K562 (cell line): Measurements from ENCODE around the gene PHF20. TPM values are rescaled to one million over a fixed set of nuclear protein-coding genes. Genes with fewer than 3 reads are reported as not detected.

ENCODE experiments used
- ATAC-seq: fragments of 200-7000 bp; cut with Tn5 transposase; 3 replicates; pipeline ENCODE4 v1.9.1; 2020; ENCODE audit warnings: moderate library complexity
- BruUV-seq: library from RNA; stranded (reverse); fragments of 400-500 nt; replicated peaks from 2 replicates; lab custom pipeline; 2021; lab: Mats Ljungman, UMichigan
- CTCF ChIA-PET: fragments of 300-600 bp; formaldehyde crosslinking; extraction: SDS; loops from one replicate; lab custom pipeline; 2021; ENCODE audit warnings: low intra/inter-chr PET ratio; lab: Yijun Ruan, JAX
- POLR2A ChIA-PET: fragments of 300-600, 350-650 bp; sonication (Branson Sonifier 250); formaldehyde crosslinking; extraction: SDS; loops from one replicate; lab custom pipeline; 2021; ENCODE audit warnings: antibody characterized with exemption, inconsistent platforms; lab: Yijun Ruan, JAX
- DNase-seq, 4 experiments: peaks; one replicate each; pipeline versions ENCODE4 v3.0.0 to v3.0.0-alpha.2; 2011 to 2018; ENCODE audit warnings: low spot score in 3 of 4, mixed read lengths in 3 of 4; ENCODE audit errors: extremely low read depth in 1 of 4
- FAIRE-seq: peaks from 2 replicates; lab custom pipeline; 2011; peaks lifted over from hg19 to GRCh38; lab: Jason Lieb, UNC
- H2AFZ ChIP-seq: 2 replicates; pipeline ENCODE4 v1.6.0; 2011; ENCODE audit warnings: low read depth, low read length, control low read depth, inconsistent platforms
- H3K27ac ChIP-seq: fragments of 200-600 bp; 3 replicates; pipeline ENCODE4 v1.8.0; 2011; ENCODE audit warnings: low read depth, mild to moderate bottlenecking, control low read depth, inconsistent platforms, low read length, moderate library complexity, mixed read lengths; ENCODE audit errors: extremely low read depth
- H3K27me3 ChIP-seq, 2 experiments: fragments of 300-600 bp in 1 of 2; 2 replicates in 1 of 2; 3 replicates in 1 of 2; pipeline versions ENCODE4 v1.6.0 to v1.8.0; 2011; ENCODE audit warnings: inconsistent platforms in 2 of 2, low read length in 2 of 2, mild to moderate bottlenecking in 1 of 2, mixed read lengths in 1 of 2, moderate library complexity in 1 of 2; ENCODE audit not compliant: control insufficient read depth in 2 of 2, insufficient read depth in 2 of 2
- H3K36me3 ChIP-seq: fragments of 300-600 bp; 3 replicates; pipeline ENCODE4 v1.8.0; 2011; ENCODE audit warnings: mild to moderate bottlenecking, low read length, inconsistent platforms; ENCODE audit not compliant: control insufficient read depth, insufficient read depth
- H3K4me1 ChIP-seq, 2 experiments: fragments of 200-600 bp in 1 of 2; replicated peaks in 1 of 2; 2 replicates in 1 of 2; 3 replicates in 1 of 2; pipeline versions ENCODE4 v1.5.1 to v1.8.0; 2011; ENCODE audit warnings: inconsistent platforms in 2 of 2, low read length in 2 of 2, mild to moderate bottlenecking in 1 of 2, mixed read lengths in 1 of 2, moderate library complexity in 1 of 2; ENCODE audit not compliant: control insufficient read depth in 2 of 2, insufficient read depth in 2 of 2
- H3K4me2 ChIP-seq: 2 replicates; pipeline ENCODE4 v1.6.1; 2011; ENCODE audit warnings: low read length, control low read depth, inconsistent platforms, mixed read lengths; ENCODE audit not compliant: insufficient read depth
- H3K4me3 ChIP-seq: fragments of 200-600 bp; sonication (generic), shearing (Covaris generic); 2 replicates; pipeline ENCODE4 v1.5.1; 2016; ENCODE audit warnings: control low read depth, inconsistent platforms
- H3K79me2 ChIP-seq: fragments of 200-600 bp; 3 replicates; pipeline ENCODE4 v1.8.0; 2011; ENCODE audit warnings: low read length, inconsistent platforms; ENCODE audit not compliant: control insufficient read depth, insufficient read depth
- H3K9ac ChIP-seq, 2 experiments: 2 replicates each; pipeline versions ENCODE4 v1.6.0 to v1.6.1; 2011; ENCODE audit warnings: low read depth in 2 of 2, low read length in 2 of 2, control low read depth in 1 of 2, inconsistent platforms in 1 of 2, mild to moderate bottlenecking in 1 of 2, mixed read lengths in 1 of 2; ENCODE audit not compliant: insufficient read depth in 1 of 2
- H3K9me1 ChIP-seq: one replicate; pipeline ENCODE4 v1.6.0; 2011; ENCODE audit warnings: inconsistent platforms, mild to moderate bottlenecking, low read length, moderate library complexity; ENCODE audit not compliant: control insufficient read depth, insufficient read depth
- H3K9me3 ChIP-seq: replicated peaks from 2 replicates; pipeline ENCODE4 v1.5.1; 2011; ENCODE audit warnings: low read depth, low read length, inconsistent platforms; ENCODE audit not compliant: control insufficient read depth, insufficient read depth
- H4K20me1 ChIP-seq: replicated peaks from 2 replicates; pipeline ENCODE4 v1.6.1; 2011; ENCODE audit warnings: low read length, inconsistent platforms, mixed read lengths; ENCODE audit not compliant: control insufficient read depth, insufficient read depth
- BCL6 ChIP-seq: fragments of 250-450 bp; sonication (Bioruptor Pico); IDR thresholded peaks from 2 replicates; pipeline ENCODE4 v1.4.0; 2020
- CBX2 ChIP-seq: fragments of 200-600 bp; sonication (generic); IDR thresholded peaks from one replicate; pipeline ENCODE4 v1.6.1; 2012; ENCODE audit warnings: mild to moderate bottlenecking, low read length, inconsistent platforms; ENCODE audit not compliant: insufficient read depth, poor library complexity, severe bottlenecking
- ELF4 ChIP-seq: fragments of 450-650 bp; formaldehyde crosslinking; IDR thresholded peaks from 2 replicates; pipeline ENCODE4 v1.4.0; 2022; ENCODE audit warnings: missing genetic modification characterization
- FOXA3 ChIP-seq, 2 experiments: fragments of 450-650 bp in 1 of 2; sonication (generic) in 1 of 2; formaldehyde crosslinking; IDR thresholded peaks in 1 of 2; conservative IDR thresholded peaks in 1 of 2; 2 replicates each; pipeline versions ENCODE4 v1.4.0 to v1.8.0; 2020 to 2022; ENCODE audit warnings: mild to moderate bottlenecking in 2 of 2, missing genetic modification reagents in 1 of 2
- JUNB ChIP-seq: fragments of 450-650 bp; formaldehyde crosslinking; conservative IDR thresholded peaks from 2 replicates; pipeline ENCODE4 v1.4.0; 2020; ENCODE audit warnings: mild to moderate bottlenecking
- JUND ChIP-seq, 2 experiments: IDR thresholded peaks; 2 replicates in 1 of 2; 3 replicates in 1 of 2; pipeline ENCODE4 v1.6.1; 2011; ENCODE audit warnings: borderline replicate concordance in 2 of 2, low read depth in 2 of 2, low read length in 2 of 2, improper control_type of control experiment in 1 of 2, missing biosample characterization in 1 of 2, missing genetic modification characterization in 1 of 2, missing genetic modification reagents in 1 of 2
- MAFK ChIP-seq: IDR thresholded peaks from 2 replicates; pipeline ENCODE4 v1.6.1; 2011; ENCODE audit warnings: low read length, improper control_type of control experiment
- NCOR1 ChIP-seq: fragments of 450-650 bp; IDR thresholded peaks from 2 replicates; pipeline ENCODE4 v1.6.1; 2016; ENCODE audit warnings: mild to moderate bottlenecking, moderate library complexity
- NFIX ChIP-seq: fragments of 250-450 bp; sonication (Bioruptor Pico); IDR thresholded peaks from 2 replicates; pipeline ENCODE4 v1.4.0; 2020; ENCODE audit warnings: low read depth, mild to moderate bottlenecking, moderate library complexity
- PHF8 ChIP-seq: fragments of 200-600 bp; sonication (generic); IDR thresholded peaks from 2 replicates; pipeline ENCODE4 v1.6.1; 2012; ENCODE audit warnings: mixed run types, mild to moderate bottlenecking, inconsistent platforms, low read length, moderate library complexity, borderline replicate concordance
- POLR2A ChIP-seq: fragments of 450-650 bp; conservative IDR thresholded peaks from 2 replicates; pipeline ENCODE4 v1.6.1; 2016
- PRPF4 ChIP-seq: fragments of 200-400 bp; formaldehyde crosslinking; IDR thresholded peaks from one replicate; pipeline ENCODE4 v1.6.1; 2017; ENCODE audit warnings: low read length, low read depth, mild to moderate bottlenecking; ENCODE audit not compliant: insufficient read depth, poor library complexity, severe bottlenecking
- PURB ChIP-seq: sonication (generic); formaldehyde crosslinking; IDR thresholded peaks from 2 replicates; pipeline ENCODE4 v1.9.0; 2021; ENCODE audit warnings: low read depth, mild to moderate bottlenecking, missing genetic modification reagents
- STAG1 ChIP-seq: sonication (generic); formaldehyde crosslinking; IDR thresholded peaks from 2 replicates; pipeline ENCODE4 v1.5.0; 2020; ENCODE audit warnings: missing genetic modification reagents, borderline replicate concordance
- TSC22D4 ChIP-seq: fragments of 450-650 bp; IDR thresholded peaks from 2 replicates; pipeline ENCODE4 v1.6.1; 2016; ENCODE audit warnings: missing genetic modification characterization, missing biosample characterization, control low read depth
- XRCC4 ChIP-seq: IDR thresholded peaks from one replicate; pipeline ENCODE4 v1.6.1; 2011; ENCODE audit not compliant: insufficient read depth, insufficient read length; ENCODE audit errors: extremely low read depth
- ZNF695 ChIP-seq: fragments of 450-650 bp; formaldehyde crosslinking; IDR thresholded peaks from 2 replicates; pipeline ENCODE4 v1.4.0; 2020; ENCODE audit warnings: mild to moderate bottlenecking, moderate library complexity
- ZNF717 ChIP-seq: fragments of 250-450 bp; sonication (Bioruptor Pico); IDR thresholded peaks from 2 replicates; pipeline ENCODE4 v1.5.0; 2021
- WGBS: fragments of 100-300 bp; shearing (Covaris generic); methylation state at CpG from one replicate; pipeline ENCODE4 v1.1.6; 2016; ENCODE audit warnings: low coverage, mixed read lengths; ENCODE audit not compliant: insufficient coverage; ENCODE audit errors: missing lambda C conversion rate; 5-methylcytosine and 5-hydroxymethylcytosine counted together
- in situ Hi-C: fragments of 300-500 bp; cut with MboI; formaldehyde crosslinking; loops from 4 replicates; pipeline ENCODE4 v1.15.0; 2018; ENCODE audit warnings: inconsistent platforms, mixed read lengths
- intact Hi-C: fragments of 100-400 bp; cut with micrococcal nuclease; formaldehyde crosslinking; loops from 2 replicates; pipeline ENCODE4 v1.14.2; 2022
- polyA plus RNA-seq, 8 experiments: library from polyadenylated mRNA; depleted of rRNA in 4 of 8; stranded (reverse) in 5 of 8; unstranded in 3 of 8; fragments of >200 nt; fragmentation: Nextera tagmentation in 2 of 8; fragmentation: Illumina TruSeq in 1 of 8; extraction: Ambion mirVana in 2 of 8; extraction: Trizol in 1 of 8; gene quantifications; 2 replicates each; pipeline versions ENCODE4 v1.2.1 to v1.2.3, GENCODE V29; 2011 to 2014; ENCODE audit warnings: inconsistent platforms in 1 of 8, missing spikeins in 1 of 8
- total RNA-seq, 7 experiments: library from RNA; depleted of rRNA in 6 of 7; stranded (reverse); fragments of >200 nt in 6 of 7; fragmentation: Illumina TruSeq in 2 of 7; extraction: Trizol in 2 of 7; gene quantifications; 2 replicates each; pipeline versions ENCODE4 v1.2.1 to v1.2.3, GENCODE V29; 2011 to 2021; ENCODE audit warnings: low replicate concordance in 1 of 7
- TF ChIP-seq, protein P1 (sequence below): fragments of 450-650 bp; formaldehyde crosslinking; IDR thresholded peaks from 2 replicates; pipeline ENCODE4 v1.4.0; 2020; ENCODE audit warnings: mild to moderate bottlenecking

Gene PHF20
- total and polyA plus RNA-seq, 9 of the 15 experiments (the other 6 are each of a cell fraction or from before 2014, with no cell fraction given), result 49.9 to 196 (median 70.7) TPM

DNA sequence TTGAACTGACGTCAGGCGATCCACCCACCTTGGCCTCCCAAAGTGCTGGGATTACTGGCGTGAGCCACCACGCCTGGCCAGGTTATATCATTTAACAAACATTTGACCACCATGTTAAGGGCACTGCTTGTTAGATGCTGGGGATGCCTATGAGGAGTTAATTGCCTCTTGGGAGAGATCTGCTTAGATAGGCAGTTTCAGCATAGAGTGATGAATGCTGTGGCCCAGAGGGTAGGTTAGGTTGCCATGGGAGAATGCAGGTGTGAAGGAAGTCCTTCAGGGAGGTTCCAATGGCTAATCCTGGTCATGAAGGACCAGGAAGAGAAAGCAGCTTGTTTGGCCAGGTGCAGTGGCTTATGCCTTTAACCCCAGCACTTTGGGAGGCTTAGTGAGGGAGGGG, 17.0 kb downstream of the PHF20 start:
- no TSS peak for BruUV-seq
- CTCF ChIA-PET, result no interaction called here
- POLR2A ChIA-PET, result interaction anchor here (0.7 to 1.7 kb wide), 2 partner anchors 12 to 46 kb away, joined by 3 to 5 read pairs; partner anchors contain the start of gene RBM39

More for the DNA sequence above, 17.0 kb downstream of the PHF20 start:
- Histone ChIP-seq H3K4me3 (no peak overlapping the region), H3K36me3 (peaks cover 3% of the 10 kb centered on the region; the same call in 1 of the 3 replicates), H3K9ac (no peak overlapping the region), H3K79me2 (peaks cover 29% of the 10 kb centered on the region), H3K4me1 (no peaks in the 10 kb centered on the region), H2AFZ (no peak overlapping the region), H3K27ac (no peak overlapping the region), H3K4me2 (no peak overlapping the region), H3K9me3 (no peaks in the 10 kb centered on the region), H3K27me3 (no peaks in the 10 kb centered on the region), H3K9me1 (no peaks in the 10 kb centered on the region), H4K20me1 (peaks cover 3% of the 10 kb centered on the region; the same call in 1 of the 2 replicates)
- DNase-seq (no peak), FAIRE-seq (no peak), ATAC-seq (no peak)
- intact Hi-C loops (no loop called here), in situ Hi-C loops (no loop called here)
- 96% methylated on average over 4 of the region's 4 CpGs for WGBS
- no peak for TF ChIP-seq PURB (CRISPR knock-in tag)
- TF ChIP-seq ELF4 (CRISPR knock-in tag), result no peak
- TF ChIP-seq BCL6, result no peak
- TF ChIP-seq, protein P1, sequence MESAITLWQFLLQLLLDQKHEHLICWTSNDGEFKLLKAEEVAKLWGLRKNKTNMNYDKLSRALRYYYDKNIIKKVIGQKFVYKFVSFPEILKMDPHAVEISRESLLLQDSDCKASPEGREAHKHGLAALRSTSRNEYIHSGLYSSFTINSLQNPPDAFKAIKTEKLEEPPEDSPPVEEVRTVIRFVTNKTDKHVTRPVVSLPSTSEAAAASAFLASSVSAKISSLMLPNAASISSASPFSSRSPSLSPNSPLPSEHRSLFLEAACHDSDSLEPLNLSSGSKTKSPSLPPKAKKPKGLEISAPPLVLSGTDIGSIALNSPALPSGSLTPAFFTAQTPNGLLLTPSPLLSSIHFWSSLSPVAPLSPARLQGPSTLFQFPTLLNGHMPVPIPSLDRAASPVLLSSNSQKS, result no peak
- TF ChIP-seq JUND (IDR thresholded peaks at IDR 0.05; ENCODE audit: borderline replicate concordance, low read depth, low read length), result no peak
- no peak for TF ChIP-seq JUND (tag; IDR thresholded peaks at IDR 0.05; ENCODE audit: borderline replicate concordance, low read depth, low read length)
- no peak for TF ChIP-seq XRCC4
- no peak for TF ChIP-seq STAG1
- no peak for TF ChIP-seq JUNB (CRISPR knock-in tag)
- TF ChIP-seq PRPF4, result no peak
- no peak for TF ChIP-seq MAFK
- TF ChIP-seq ZNF717 (CRISPR knock-in tag), result no peak
- TF ChIP-seq FOXA3 (CRISPR knock-in tag; conservative IDR thresholded peaks at IDR 0.05 in 1 of 2, IDR thresholded peaks at IDR 0.05 in 1 of 2), result no peak
- TF ChIP-seq NCOR1, result no peak
- no peak for TF ChIP-seq ZNF695 (CRISPR knock-in tag)
- TF ChIP-seq POLR2A, result no peak
- no peak for TF ChIP-seq TSC22D4
- no peak for TF ChIP-seq CBX2
- no peak for TF ChIP-seq PHF8
- TF ChIP-seq NFIX (CRISPR knock-in tag), result no peak
